ENCODE results near the gene REL. TPM values are rescaled to one million over a fixed set of nuclear protein-coding genes. Genes with fewer than 3 reads are reported as not detected.
"Not testable (repeated sequence)": the region's sequence is repeated elsewhere in the genome, so short reads cannot be mapped to it uniquely, and the experiment has no call there.

The REL gene
- 24.5 TPM for total RNA-seq
- long read RNA-seq, transcript REL-202 (10 exons, 2,398 nt) = major isoform, 8 of 22 reads
- long read RNA-seq, partial matches to known transcripts = 4 of 22 reads
- long read RNA-seq, other reads (novel, unspliced or antisense) = 10 of 22 reads

GRCh38 chr2:60881047-60881932 lies at the start of gene REL:
REL (plus strand) TSS chr2:60881574; CDS start chr2:60881841, 267 bp downstream.
- DNase-seq (ENCODE audit: low spot score) = peak; percentile 97

GRCh38 chr2:60831921-60832320 lies 49.5 kb upstream of the REL start:
- no peak for DNase-seq (ENCODE audit: low spot score)

- no peak for DNase-seq (ENCODE audit: low spot score)
These were observed 48.8 kb upstream of the REL start for GRCh38 chr2:60832621-60833020.

GRCh38 chr2:60834270-60834717 lies 47.1 kb upstream of the REL start:
- no peak for DNase-seq (ENCODE audit: low spot score)

GRCh38 chr2:60836491-60836890 lies 44.9 kb upstream of the REL start:
- DNase-seq (ENCODE audit: low spot score) = no peak

GRCh38 chr2:60837123-60837522 lies 44.3 kb upstream of the REL start:
- no peak for DNase-seq (ENCODE audit: low spot score)

- DNase-seq (ENCODE audit: low spot score) = no peak
These were observed 42.9 kb upstream of the REL start for GRCh38 chr2:60838481-60838880.

GRCh38 chr2:60839126-60839813 lies 42.1 kb upstream of the REL start:
- no peak for DNase-seq (ENCODE audit: low spot score)

GRCh38 chr2:60840880-60841279 lies 40.5 kb upstream of the REL start:
- DNase-seq (ENCODE audit: low spot score) = no peak

- DNase-seq (ENCODE audit: low spot score) = no peak
These were observed 38.4 kb upstream of the REL start for GRCh38 chr2:60843006-60843405.

- no peak for DNase-seq (ENCODE audit: low spot score)
These were observed 37.3 kb upstream of the REL start for GRCh38 chr2:60844105-60844504.

GRCh38 chr2:60847854-60848253 lies 33.5 kb upstream of the REL start:
- no peak for DNase-seq (ENCODE audit: low spot score)

- DNase-seq (ENCODE audit: low spot score) = no peak
These were observed 32.2 kb upstream of the REL start for GRCh38 chr2:60849187-60849586.

- no peak for DNase-seq (ENCODE audit: low spot score)
These were observed 29.0 kb upstream of the REL start for GRCh38 chr2:60852282-60852860.

- DNase-seq (ENCODE audit: low spot score) = no peak
These were observed 27.8 kb upstream of the REL start for GRCh38 chr2:60853531-60853930.

GRCh38 chr2:60855989-60856669 lies 25.2 kb upstream of the REL start:
- DNase-seq (ENCODE audit: low spot score) = no peak

- DNase-seq (ENCODE audit: low spot score) = no peak
These were observed 24.3 kb upstream of the REL start for GRCh38 chr2:60857056-60857455.

GRCh38 chr2:60858897-60859311 lies 22.5 kb upstream of the REL start:
- no peak for DNase-seq (ENCODE audit: low spot score)

- no peak for DNase-seq (ENCODE audit: low spot score)
These were observed 19.6 kb upstream of the REL start for GRCh38 chr2:60861736-60862135.

- DNase-seq (ENCODE audit: low spot score) = no peak
These were observed 18.7 kb upstream of the REL start for GRCh38 chr2:60862642-60863041.

GRCh38 chr2:60865361-60865760 lies 16.0 kb upstream of the REL start:
- not testable (repeated sequence) for DNase-seq (ENCODE audit: low spot score)

Data from mesenteric fat pad (tissue), 1 donor.